ENCODE measurements around the gene TLE3. TPM values are rescaled to one million over a fixed set of nuclear protein-coding genes. Genes with fewer than 3 reads are reported as not detected.

TLE3 gene
- polyA plus RNA-seq, 1 of the 3 experiments (the other 2 are of a cell fraction): 14.7 TPM

DNA sequence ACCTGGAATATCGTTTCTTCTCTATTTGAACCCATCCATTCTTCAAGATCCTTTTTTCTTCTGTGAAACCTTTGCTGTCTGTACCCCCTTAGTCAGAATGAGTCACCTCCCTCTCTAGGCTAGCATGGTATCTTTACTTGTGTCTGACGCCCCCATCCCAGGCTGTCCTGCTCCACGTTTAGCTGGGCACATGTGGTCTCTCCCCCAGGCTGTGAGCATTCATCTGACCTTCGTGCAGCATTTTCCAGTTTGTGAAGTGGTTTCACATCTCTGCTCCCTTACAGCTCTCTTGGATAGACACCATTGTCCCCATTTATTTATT, 14.3 kb upstream of the TLE3 start (continued):
- TF ChIP-seq EZH2phosphoT487 (IDR thresholded peaks at IDR 0.05; ENCODE audit: borderline replicate concordance, low read depth) (no peak), FOXM1 (IDR thresholded peaks at IDR 0.05; ENCODE audit: low read depth) (no peak), GATA2 (CRISPR knock-in tag; IDR thresholded peaks at IDR 0.05) (no peak), SIN3A (IDR thresholded peaks at IDR 0.05; ENCODE audit: borderline replicate concordance, low read depth, low read length) (no peak), MAX (IDR thresholded peaks at IDR 0.05; ENCODE audit: low read depth) (no peak), TAF1 (IDR thresholded peaks at IDR 0.05; ENCODE audit: borderline replicate concordance, low read depth, low read length) (no peak), NFIC (IDR thresholded peaks at IDR 0.05; ENCODE audit: borderline replicate concordance) (no peak), IRF3 (IDR thresholded peaks at IDR 0.05; ENCODE audit: low read depth, low read length) (no peak)

GRCh38 chr15:70111203-70112073, 13.7 kb upstream of the TLE3 start:
- H3K9ac ChIP-seq: no peak overlapping the region
- H4K20me1 ChIP-seq (ENCODE audit: insufficient read depth): no peaks in the 10 kb centered on the region
- H3K4me2 ChIP-seq: peak overlapping the region; percentile 64; the same call in 1 of the 2 replicates
- H3K4me1 ChIP-seq (ENCODE audit: control insufficient read depth in 1 of 2, insufficient read depth in 2 of 2, low read depth in 1 of 2, low read length in 1 of 2): peaks cover 5 to 26% of the 10 kb centered on the region in 2 experiments; a peak in 3 of 4 replicates
- WGBS (ENCODE audit: low lambda C conversion rate): 16% methylated on average over 8 of the region's 8 CpGs
- H3K4me3 ChIP-seq (ENCODE audit: low read depth in 2 of 2, low read length in 1 of 2): peak overlapping the region in 1 of 2 experiments; percentile 23; a peak in 1 of 4 replicates
- peak; percentile 85 for DNase-seq
- H3K27me3 ChIP-seq (ENCODE audit: insufficient read depth): no peaks in the 10 kb centered on the region; the same call in none of the 2 replicates
- H2AFZ ChIP-seq (ENCODE audit: low read depth): no peak overlapping the region
- no peaks in the 10 kb centered on the region for H3K9me2 ChIP-seq
- CTCF ChIA-PET: interaction anchor here (0.7 to 4.3 kb wide), 6 partner anchors 10 to 633 kb away, joined by 3 to 28 read pairs (median 4); no protein-coding TSS in a partner anchor
- no peaks in the 10 kb centered on the region for H3K36me3 ChIP-seq (replicated peaks in 1 of 2; ENCODE audit: control insufficient read depth in 1 of 2, insufficient read depth in 2 of 2, low read length in 1 of 2)
- H3K9me3 ChIP-seq: no peaks in the 10 kb centered on the region
- H3K79me2 ChIP-seq (ENCODE audit: insufficient read depth): no peaks in the 10 kb centered on the region
- POLR2A ChIA-PET: interaction anchor here (1.2 to 2.3 kb wide), 4 partner anchors 10 to 44 kb away, joined by 4 to 12 read pairs (median 8); partner anchors contain the start of gene TLE3
- H3F3A ChIP-seq (replicated peaks; ENCODE audit: insufficient read depth): no peaks in the 10 kb centered on the region
- peak overlapping the region; percentile 36 to 91; a peak in 3 of 4 replicates for H3K27ac ChIP-seq (ENCODE audit: low read depth in 2 of 2, low read length in 1 of 2)
- TF ChIP-seq TCF12 (IDR thresholded peaks at IDR 0.05) (no peak), PBX3 (IDR thresholded peaks at IDR 0.05) (peak; percentile 28; the same call in 1 of the 2 replicates), GATA2 (CRISPR knock-in tag; IDR thresholded peaks at IDR 0.05) (no peak), IRF3 (IDR thresholded peaks at IDR 0.05; ENCODE audit: low read depth, low read length) (no peak), TAF1 (IDR thresholded peaks at IDR 0.05; ENCODE audit: borderline replicate concordance, low read depth, low read length) (0 out of 2 replicates have a peak, but pooled peaks have one; percentile 29), FOSL2 (IDR thresholded peaks at IDR 0.05; ENCODE audit: borderline replicate concordance, low read depth) (no peak), FOXM1 (IDR thresholded peaks at IDR 0.05; ENCODE audit: low read depth) (no peak), MXI1 (IDR thresholded peaks at IDR 0.05; ENCODE audit: low read depth, low read length) (peak; percentile 50; the same call in 1 of the 2 replicates), RXRA (IDR thresholded peaks at IDR 0.05; ENCODE audit: borderline replicate concordance, low read depth) (no peak), RFX5 (IDR thresholded peaks at IDR 0.05; ENCODE audit: low read length) (peak; percentile 70), ELF1 (IDR thresholded peaks at IDR 0.05) (no peak), NRF1 (IDR thresholded peaks at IDR 0.05; ENCODE audit: low read depth, low read length) (no peak), EP300 (IDR thresholded peaks at IDR 0.05; ENCODE audit: borderline replicate concordance in 1 of 2, low read depth in 1 of 2, low read length in 1 of 2) (peak in 1 of 2 experiments; percentile 60; a peak in 1 of 4 replicates), EZH2phosphoT487 (IDR thresholded peaks at IDR 0.05; ENCODE audit: borderline replicate concordance, low read depth) (no peak), RAD21 (IDR thresholded peaks at IDR 0.05; ENCODE audit: low read length) (peak; percentile 35), SIN3A (IDR thresholded peaks at IDR 0.05; ENCODE audit: borderline replicate concordance, low read depth, low read length) (no peak), RCOR1 (IDR thresholded peaks at IDR 0.05; ENCODE audit: low read length) (peak; percentile 49; the same call in 1 of the 2 replicates), FOXJ3 (CRISPR knock-in tag; IDR thresholded peaks at IDR 0.05) (no peak), MAX (IDR thresholded peaks at IDR 0.05; ENCODE audit: low read depth) (no peak)
- TF ChIP-seq, protein P1, sequence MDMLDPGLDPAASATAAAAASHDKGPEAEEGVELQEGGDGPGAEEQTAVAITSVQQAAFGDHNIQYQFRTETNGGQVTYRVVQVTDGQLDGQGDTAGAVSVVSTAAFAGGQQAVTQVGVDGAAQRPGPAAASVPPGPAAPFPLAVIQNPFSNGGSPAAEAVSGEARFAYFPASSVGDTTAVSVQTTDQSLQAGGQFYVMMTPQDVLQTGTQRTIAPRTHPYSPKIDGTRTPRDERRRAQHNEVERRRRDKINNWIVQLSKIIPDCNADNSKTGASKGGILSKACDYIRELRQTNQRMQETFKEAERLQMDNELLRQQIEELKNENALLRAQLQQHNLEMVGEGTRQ (IDR thresholded peaks at IDR 0.05; ENCODE audit: borderline replicate concordance, low read depth, low read length): no peak
